ENCODE measurements around the gene DLX2.
A peak's percentile ranks its signal among the peaks of the same experiment; 100 is the strongest.
"Not testable (repeated sequence)": the region's sequence is repeated elsewhere in the genome, so short reads cannot be mapped to it uniquely, and the experiment has no call there.

Gene DLX2

DNA sequence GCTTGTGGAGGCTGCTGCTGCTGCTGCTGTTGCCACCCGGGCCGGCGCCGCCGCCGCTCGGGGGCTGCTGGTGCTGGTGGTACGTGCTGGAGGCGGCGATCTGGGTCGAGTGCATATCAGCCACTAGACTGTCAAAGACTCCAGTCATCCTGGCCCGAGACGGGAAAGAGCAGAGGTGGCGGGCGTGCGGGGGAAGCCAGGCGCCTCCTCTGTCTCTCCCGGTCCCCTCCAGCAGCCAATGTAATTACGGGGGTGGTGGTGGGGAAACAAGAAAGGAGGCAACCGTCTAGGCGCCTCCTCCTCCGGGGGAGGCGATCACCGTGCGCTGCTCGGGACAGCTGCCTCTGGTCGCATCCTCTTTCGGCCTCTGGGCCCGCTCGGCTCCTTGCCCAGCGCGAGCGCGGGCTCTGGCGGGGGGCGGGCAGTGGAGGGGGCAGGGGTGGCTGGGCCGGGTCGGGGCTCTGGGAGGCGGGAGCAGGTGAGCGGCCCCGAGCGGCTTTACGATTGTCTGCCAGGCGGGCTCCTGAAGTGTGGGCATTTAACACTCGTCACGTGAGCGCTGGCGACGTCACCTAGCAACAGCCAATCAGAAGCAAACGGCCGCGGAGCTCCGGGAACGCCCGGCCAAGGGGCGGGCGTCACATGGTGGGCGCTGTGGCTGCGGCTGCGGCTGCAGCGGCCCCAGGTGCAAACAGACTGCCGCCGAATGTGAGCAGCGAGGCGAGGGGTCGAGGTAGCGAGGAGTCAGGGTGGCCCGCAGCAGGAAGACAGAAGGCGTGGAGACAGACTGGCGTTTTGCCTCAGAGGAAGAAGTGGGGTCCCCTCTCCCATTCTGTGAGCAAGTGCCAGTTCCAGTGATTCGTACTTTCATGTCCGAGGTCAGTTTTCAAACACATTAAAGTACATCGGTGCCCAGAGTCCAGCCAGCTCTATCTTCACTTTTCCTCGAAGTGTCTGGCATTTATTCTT, at the start of gene DLX2:
Gene DLX2 (minus strand): TSS at position 510 of the 969 bp plus-strand sequence. CDS start 362 bp downstream, at position 148.
- DNase-seq, result peak; percentile 92

DNA sequence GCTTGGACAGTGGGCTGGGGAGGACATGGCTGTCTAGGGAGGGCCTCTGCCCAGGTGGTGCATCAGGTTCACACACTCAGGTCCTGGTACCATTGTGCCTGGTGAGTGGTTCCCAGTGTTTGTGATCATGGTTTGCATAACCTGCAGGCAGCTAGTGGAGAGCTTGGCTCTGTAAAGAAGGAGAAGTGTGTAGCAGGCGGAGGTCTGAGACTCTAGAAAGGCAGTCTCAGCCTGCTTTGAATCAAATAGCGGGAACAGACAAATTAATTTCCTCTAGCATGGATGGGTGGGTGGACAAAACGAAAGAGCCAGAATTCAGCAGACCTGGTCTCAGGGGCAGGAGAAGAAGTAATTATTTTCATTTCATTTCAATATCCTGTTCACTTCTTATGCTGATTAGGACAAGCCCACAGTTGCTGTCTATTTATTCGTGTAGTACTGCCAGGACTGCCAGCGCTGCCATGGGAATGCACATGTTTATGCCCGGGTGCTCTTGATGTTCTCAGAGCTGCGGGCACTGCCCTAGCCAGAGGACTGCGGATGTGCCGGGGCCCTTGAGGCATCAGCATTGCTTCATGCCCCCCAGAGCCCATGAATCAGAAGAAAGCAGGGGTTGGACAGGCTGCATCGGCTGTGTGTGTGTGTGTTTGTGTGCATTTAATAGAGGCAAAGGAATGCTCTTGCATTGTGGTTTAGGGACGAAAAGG, 45.4 kb upstream of the DLX2 start:
- no peak for DNase-seq

DNA sequence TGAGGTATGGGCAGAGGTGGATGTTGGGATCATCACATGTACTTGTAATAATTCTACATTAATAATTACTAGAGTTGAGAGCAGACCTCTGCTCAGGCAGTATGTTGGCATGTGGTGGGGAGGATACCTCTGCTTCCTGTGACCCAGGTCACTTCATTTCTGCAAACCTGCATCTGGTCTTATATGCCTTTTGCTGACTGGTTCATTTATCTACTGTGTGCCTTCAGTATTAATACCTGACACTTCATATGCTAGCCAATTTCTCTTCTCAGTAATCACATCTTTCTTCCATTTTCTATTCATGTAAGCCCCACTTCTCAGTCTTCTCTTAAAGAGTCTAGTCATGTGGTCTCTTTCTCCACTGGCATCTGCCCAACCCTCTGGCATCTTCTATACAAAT, 41.1 kb upstream of the DLX2 start:
- DNase-seq, result no peak

DNA sequence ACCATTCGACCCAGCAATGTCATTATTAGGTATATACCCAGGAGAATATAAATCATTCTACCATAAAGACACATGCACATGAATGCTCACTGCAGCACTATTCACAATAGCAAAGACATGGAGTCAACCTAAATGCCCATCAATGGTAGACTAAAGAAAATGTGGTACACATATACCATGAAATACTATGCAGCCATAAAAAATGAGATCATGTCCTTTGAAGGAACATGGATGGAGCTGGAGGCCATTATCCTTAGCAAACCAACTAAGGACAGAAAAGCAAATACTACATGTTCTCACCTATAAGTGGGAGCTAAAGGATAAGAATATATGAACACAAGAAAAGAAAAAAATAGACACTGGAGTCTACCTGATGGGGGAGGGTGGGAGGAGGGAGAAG, 36.0 kb upstream of the DLX2 start:
- not testable (repeated sequence) for DNase-seq

DNA sequence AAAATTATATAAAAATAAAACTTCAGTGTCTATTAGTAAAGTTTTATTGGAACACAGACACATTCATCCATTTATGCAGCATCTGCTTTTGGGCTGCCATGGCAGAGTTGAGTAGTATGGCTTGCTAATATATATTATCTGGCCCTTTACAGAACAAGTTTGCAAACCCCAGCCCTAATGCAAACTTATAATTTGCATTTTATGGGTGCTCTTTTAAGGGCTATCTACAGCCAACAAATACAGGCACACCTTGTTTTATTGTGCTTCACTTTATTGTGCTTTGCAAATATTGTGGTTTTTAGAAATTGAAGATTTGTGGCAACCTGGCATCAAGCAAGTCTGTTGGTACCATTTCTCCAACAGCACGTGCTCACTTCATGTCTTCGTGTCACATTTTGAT, 35.2 kb upstream of the DLX2 start:
- no peak for DNase-seq

DNA sequence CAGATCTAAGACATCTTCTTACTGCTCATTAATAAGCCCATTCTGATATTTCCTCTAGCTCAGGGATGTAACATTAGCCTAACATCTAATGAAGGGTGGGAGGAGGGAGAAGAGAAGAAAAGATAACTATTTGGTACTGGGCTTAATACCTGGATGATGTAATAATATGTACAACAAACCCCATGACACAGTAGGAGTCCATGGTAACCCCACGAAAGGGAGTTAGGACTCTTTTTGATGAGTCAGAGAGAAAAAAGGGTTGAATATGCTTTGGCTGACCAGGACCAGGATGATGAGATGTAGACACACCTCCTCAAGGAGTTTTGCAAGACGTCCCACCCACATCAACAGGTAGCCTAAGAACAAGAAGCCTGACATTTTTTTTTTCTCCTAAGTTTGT, 34.4 kb upstream of the DLX2 start:
- no peak for DNase-seq

DNA sequence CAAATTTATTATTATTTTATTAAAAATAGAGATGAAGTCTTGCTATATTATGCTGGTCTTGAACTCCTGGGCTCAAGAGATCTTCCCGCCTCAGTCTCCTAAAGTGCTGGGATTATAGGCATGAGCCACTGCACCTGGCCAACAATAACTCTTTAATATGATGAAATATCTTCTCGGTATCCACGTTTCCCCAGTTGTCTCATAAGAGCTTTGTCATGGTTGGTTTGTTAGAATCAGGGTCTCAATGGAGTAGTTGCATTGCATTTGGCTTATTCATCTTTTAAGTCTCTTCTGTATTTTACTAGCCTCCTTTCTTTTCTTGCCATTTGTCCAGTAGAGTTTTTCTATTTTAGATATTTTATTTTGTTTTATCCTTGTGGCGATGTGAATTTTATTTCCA, 32.7 kb upstream of the DLX2 start:
- no peak for DNase-seq

DNA sequence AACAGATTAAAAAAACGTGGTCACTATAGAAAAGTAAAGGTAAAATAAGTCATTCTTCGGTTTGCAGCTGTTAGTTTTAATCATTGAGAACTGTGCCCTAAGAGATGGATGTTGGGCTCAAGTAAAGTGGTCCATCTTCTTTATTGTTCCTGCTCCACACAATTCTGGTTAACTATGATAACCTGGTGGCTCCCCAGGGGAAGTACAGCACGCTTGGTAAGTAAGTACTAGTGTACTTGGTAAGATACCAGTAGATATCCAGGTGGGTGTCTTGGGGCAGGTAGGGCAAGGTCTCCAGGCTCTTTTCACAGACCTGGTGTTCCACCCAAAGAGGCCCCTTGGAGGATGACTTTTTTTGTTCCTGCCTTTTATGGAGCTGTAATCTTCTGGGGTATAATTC, 31.6 kb upstream of the DLX2 start:
- DNase-seq, result no peak

DNA sequence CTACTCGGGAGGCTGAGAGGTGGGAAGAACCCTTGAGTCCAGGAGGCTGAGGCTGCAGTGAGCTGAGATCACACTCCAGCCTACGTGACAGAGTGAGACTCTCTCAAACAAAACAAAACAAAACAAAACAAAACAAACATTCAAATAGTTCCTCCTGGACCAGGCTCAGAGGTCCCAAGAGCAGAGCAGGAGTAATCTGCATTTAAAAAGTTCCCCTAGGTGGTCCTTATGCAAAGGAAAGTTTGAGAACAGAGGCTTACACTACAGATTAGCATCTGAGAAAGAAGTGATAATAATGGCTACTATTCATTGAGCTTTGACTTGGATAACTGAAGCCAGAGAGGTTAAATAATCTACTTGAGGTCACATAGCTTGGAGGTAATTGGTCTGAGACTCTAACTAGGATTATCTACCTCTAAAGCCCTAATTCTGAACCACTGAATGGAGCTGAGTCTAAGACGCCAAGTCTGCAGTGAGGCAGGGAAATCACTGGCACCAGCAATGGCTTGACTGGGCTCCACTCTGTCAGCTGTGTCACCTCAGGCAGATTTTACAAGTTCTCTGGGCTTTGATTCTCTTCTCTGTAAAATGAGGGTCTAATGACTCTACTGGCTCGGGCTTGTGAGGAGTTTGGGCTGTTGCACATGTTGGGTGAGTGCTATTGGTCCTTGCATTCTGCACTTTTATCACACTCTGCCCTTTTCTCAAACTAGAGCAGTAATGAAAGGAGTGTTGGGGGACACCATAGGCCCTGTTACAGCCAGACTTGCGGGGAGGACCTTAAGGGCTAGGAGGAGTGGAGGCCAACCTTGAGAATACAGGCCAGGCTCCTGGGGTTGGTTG, 29.2 kb upstream of the DLX2 start:
- DNase-seq, result no peak

DNA sequence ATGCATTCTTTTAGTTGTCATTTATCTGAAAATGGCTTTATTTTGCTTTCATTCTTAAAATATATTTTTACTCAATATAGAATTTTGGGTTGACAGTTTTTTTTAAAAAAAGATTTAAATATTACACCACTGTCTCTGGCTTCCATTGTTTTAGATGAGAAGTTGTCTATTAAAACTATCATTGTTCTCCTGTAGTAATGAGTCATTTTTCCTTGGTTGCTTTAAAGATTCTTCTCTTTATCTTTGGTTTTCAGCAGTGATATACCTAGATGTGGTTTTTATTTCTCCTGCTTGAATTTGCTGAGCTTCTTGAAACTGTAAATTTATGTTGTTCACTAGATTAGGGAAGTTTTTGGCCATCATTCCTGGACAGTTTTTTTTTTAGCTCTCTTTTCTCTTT, 26.7 kb upstream of the DLX2 start:
- DNase-seq, result no peak

DNA sequence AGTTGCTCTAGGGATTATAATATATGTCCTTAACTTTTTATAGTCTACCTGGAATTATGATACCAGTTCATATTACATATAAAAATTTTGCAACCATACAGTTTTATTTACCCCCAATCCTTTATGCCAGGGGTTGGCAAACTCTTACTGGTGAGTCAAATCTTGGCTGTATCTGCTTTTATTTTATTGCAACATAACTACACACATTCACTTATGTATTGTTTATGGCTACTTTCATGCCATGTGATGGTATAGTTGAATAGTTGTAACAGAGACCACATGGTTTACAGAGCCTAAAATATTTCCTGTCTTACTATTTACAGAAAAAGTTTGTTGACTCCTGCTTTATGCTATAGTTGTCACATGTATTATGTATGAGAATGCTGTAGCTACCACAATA, 25.8 kb upstream of the DLX2 start:
- no peak for DNase-seq

DNA sequence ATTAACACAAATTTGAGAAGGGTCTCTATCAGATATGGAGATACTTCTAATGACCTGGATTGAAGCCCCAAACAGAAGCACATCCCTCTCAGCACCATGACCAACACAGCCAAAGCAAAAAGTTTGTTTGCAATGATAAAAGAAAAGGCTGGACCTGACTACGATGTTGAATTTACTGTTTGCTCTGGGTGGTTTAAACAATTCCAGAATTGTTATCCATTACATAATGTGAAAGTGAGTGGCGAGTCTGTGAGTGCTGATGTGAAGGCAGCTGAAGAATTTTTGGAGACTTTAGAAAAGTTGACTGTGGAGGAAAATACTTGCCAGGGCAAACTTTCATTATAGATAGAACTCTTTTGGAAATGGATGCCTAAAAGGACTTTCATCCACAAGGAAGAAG, 17.4 kb upstream of the DLX2 start:
- no peak for DNase-seq

DNA sequence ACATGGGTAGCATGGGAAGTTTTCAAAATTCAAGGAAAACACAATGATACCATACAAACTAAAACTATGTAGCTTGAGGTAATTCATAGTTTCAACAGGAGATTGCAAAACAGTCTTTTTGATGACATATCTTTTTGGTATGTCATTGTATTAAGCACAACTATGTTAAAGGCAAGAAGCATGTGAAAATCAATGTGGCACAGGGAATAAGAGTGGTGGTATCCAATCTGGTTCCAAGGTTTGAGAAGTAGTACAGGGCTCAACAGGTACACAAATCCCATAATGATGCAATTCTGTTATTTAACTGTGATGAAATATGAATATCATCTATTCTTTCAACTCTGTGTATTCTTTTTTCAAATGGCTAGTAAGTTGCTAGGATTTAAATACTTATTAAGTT, 16.4 kb upstream of the DLX2 start:
- no peak for DNase-seq

DNA sequence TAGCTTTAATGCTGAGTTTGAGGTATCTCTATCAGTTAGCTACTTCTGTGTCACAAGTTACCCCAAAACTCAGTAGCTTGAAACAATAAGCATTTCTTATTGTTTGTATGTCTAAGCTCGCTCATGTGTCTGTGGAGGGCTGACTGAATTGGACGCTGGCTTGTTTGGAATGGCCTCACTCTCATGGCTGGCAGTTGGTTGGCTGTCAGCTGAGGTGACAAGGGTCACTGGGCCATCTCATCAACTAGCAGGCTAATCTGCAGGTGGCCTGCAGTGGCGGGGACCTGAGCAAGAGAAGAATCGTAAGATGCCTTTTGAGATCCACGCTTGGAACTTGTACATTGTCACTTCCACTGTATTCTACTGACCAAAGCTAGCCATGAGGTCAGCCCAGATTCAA, 13.4 kb upstream of the DLX2 start:
- DNase-seq, result no peak

DNA sequence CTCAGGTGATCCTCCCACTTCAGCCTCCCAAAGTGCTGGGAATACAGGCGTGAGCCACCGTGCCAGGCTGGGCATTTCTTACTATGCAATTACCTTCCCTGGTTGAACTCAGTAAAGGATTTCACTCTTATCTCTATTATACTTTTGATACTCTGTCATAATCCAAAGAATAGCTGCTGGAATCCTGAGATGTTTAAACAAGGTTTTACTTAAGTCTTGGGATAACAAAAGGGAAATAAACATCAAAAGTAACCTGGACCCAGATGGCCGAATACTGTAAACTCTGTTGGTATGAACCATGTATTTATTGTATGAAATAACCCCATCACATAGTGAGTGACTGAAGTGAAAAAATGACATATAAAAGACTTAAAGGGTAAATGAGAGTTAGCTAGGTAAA, 11.9 kb upstream of the DLX2 start:
- DNase-seq, result no peak

DNA sequence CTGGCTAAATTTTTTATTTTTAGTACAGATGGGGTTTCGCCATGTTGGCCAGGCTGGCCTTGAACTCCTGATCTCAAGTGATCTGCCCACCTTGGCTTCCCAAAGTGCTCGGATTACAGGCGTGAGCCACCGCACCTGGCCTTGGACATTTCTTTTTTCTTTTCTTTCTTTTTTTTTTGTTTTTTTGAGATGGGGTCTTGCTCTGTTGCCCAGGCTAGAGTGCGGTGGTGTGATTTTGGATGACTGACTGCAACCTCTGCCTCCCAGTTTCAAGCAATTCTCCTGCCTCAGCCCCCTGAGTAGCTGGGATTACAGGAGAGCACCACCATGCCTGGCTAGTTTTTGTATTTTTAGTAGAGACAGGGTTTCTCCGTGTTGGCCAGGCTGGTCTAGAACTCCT, 11.5 kb upstream of the DLX2 start:
- DNase-seq, result not testable (repeated sequence)

DNA sequence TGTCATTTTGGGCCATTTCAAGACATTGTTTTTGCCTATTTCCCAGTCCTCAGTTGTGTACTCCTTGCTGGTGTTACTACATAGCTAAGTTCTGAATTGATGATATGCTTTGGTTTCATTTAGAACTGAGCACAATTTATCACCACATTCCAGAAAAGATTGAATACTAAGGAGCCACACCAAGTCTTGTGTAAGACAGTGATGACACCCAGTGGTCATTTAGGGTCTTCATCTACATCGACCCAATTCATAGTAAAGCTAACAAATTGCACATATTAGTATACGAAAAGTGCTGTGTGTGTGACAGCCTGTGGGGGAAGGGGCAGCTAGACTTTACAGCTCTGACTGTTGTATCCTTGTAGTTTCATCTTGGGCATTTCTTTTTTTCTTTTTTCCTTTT, 10.9 kb upstream of the DLX2 start:
- DNase-seq, result no peak

DNA sequence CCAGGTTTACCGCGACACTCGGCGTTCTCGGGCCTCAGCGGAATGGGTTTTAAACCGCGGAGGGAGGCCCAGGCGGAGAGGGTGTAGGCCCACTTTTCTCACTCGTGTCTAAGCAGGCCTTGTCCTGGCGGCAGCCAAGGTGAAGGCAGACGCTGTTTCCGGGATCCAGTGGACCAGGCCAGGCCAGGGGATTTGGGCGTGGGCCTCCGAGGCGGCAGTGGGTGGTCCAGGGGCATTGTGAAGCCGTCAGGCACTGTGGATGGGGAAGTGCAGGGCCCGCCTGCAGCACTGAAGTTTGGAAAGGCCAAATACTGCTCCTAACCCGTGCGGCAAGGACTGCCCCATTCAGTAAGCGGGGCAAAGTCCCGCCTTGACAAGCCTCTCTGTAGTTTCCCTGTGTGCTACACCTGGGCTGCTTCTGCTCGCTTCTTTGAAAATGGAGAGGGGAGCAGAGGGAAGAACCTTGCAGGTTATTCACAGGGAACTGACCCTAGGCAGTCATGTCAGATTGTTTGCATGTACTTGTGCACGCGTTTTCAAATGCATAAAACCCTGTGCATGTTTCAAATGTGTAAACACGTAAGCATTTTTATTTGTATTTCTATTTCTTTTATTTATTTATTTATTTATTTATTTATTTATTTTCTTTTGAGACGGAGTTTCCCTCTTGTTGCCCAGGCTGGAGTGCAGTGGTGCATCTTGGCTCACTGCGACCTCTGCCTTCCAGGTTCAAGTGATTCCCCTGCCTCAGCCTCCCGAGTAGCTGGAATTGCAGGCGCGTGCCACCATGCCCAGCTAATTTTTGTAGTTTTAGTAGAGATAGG, 7.5 kb upstream of the DLX2 start:
- DNase-seq, result no peak

DNA sequence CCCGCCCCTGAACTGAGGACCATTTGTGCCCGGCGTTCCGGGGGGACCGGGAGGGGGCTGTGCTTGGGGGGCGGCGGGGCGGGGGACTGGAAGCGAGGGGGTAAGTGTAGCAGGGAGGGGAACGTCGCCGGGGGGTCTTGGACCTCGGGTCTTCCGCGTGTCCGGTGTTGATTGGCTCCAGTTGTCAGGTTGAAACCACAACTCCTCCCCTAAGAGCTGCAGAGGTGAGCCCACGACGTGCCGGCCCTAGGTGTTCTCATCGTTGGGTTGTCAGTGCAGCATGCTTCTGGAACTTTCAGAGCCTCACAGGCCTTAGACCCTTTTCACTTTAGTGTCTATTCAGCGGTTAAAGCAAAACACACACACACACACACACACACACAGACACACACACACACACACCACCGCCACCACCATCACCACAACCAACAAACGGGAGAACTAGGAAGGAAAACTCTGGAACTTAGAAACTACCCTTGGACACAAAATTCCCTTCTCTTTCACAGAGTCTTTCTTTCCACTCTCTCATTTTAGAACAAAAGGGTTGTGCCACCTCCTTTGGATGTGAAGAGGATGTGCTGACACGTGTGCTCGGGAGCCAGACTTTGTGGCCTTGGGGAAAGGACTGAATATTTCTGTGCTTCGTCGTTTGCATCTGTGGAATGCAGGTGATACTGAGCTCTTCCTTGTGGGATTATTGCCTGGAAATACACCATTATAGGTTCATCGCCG, 6.7 kb upstream of the DLX2 start:
- no peak for DNase-seq

DNA sequence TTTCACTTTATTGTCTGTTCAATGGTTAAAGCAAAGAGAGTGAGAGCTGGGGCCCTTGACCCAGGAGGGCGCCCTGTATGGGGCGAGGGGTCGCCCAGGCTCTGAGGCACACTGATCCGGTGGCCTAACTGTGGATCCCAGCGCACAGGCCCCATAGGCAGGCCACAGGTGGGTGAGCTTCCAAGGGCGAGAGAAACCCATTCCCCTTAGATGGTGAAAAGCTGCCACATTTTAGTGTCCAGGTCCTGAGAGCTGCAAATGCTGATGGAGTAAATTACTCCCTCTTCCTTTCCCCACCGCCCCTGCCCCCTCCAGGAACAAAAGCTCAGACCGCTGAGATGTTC, 5.9 kb upstream of the DLX2 start:
- DNase-seq, result no peak

DNA sequence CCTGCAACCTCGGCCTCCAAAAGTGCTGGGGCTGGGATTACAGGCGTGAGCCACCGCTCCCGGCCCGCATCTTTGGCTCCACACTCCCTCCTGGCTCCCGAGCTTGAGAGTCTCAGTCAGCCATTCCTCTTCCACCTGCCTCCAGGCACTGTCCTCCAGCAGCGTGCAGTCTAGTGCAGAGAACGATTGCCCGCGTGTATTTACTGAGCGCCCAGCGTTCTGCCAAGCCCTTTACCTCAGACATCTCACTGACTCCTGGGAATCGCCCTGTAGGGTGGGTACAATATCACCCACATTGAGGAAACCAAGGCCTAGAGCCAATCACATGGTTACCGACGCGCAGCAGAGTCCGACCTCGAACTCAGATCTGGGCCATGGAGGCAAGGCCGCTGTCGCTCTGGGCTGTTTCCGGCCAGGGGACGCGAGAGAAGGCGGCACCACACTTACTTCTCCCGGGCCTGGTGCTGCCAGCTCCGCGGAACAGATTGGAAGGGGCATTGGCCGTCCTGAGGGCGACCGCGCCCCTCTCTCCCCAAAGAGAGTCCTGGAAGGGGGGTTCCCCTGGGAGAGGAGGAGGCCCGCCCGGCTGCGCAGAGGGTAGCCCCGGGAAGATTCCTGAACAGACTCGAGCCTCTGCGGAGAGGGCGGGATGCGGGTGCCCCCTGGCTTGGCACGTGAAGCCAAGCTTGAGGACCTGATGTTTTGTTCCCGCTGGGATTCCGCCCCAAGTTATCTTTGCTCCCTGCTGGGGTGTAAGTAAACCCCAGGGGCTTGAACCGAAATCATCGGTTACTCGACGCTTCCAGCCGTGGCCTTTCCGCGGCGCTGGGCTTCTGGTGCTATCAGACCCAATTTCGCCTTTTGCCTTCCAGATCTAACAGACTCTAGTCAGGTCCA, 5.2 kb upstream of the DLX2 start:
- DNase-seq, result no peak

Data from NCI-H2171 (cell line).